A673 (cell line): Measurements from ENCODE around the gene LY6G5B. TPM values are rescaled to one million over a fixed set of nuclear protein-coding genes. Genes with fewer than 3 reads are reported as not detected.

Experiments used
- BruUV-seq: library from RNA; stranded (reverse); fragments of 400-500 nt; replicated peaks from 2 replicates; lab custom pipeline; 2021; lab: Mats Ljungman, UMichigan
- CTCF ChIA-PET: fragments of 300-600 bp; sonication (Branson Sonifier 250); formaldehyde crosslinking; loops from one replicate; lab custom pipeline; 2022; ENCODE audit warnings: antibody characterized with exemption; lab: Charles Lee
- POLR2A ChIA-PET: fragments of 300-600 bp; sonication (Branson Sonifier 250); formaldehyde crosslinking; loops from one replicate; lab custom pipeline; 2022; ENCODE audit warnings: antibody characterized with exemption; ENCODE audit not compliant: low non-redundant PET; lab: Charles Lee
- DNase-seq: peaks from one replicate; pipeline ENCODE4 v3.0.0-alpha.2; 2015; ENCODE audit warnings: low spot score
- H3K27ac ChIP-seq: fragments of 200-600 bp; sonication (generic); 2 replicates; pipeline ENCODE4 v1.5.1; 2016; ENCODE audit warnings: mixed run types, low read depth, mild to moderate bottlenecking, mixed read lengths, antibody characterized with exemption, low read length; ENCODE audit not compliant: poor library complexity, severe bottlenecking
- H3K27me3 ChIP-seq: fragments of 200-600 bp; sonication (generic); replicated peaks from 2 replicates; pipeline ENCODE4 v1.6.1; 2017; ENCODE audit warnings: mixed run types, low read depth, mild to moderate bottlenecking, mixed read lengths, antibody characterized with exemption, low read length; ENCODE audit not compliant: insufficient read depth, poor library complexity
- H3K36me3 ChIP-seq: fragments of 200-600 bp; sonication (generic); 2 replicates; pipeline ENCODE4 v1.6.1; 2016; ENCODE audit warnings: mixed run types, mild to moderate bottlenecking, mixed read lengths, antibody characterized with exemption, low read length; ENCODE audit not compliant: insufficient read depth, poor library complexity, severe bottlenecking
- H3K4me1 ChIP-seq: fragments of 200-600 bp; sonication (generic); 2 replicates; pipeline ENCODE4 v1.6.1; 2017; ENCODE audit warnings: mixed run types, mild to moderate bottlenecking, mixed read lengths, antibody characterized with exemption, low read length; ENCODE audit not compliant: insufficient read depth, poor library complexity, severe bottlenecking
- H3K4me3 ChIP-seq: fragments of 200-600 bp; sonication (generic); 2 replicates; pipeline ENCODE4 v1.5.1; 2016; ENCODE audit warnings: low read depth, mixed run types, mild to moderate bottlenecking, mixed read lengths, low read length; ENCODE audit not compliant: poor library complexity, severe bottlenecking
- H3K9me3 ChIP-seq: fragments of 200-600 bp; sonication (generic); 2 replicates; pipeline ENCODE4 v1.6.1; 2016; ENCODE audit warnings: mixed run types, low read depth, mild to moderate bottlenecking, mixed read lengths, antibody characterized with exemption, low read length; ENCODE audit not compliant: poor library complexity, severe bottlenecking
- EZH2 ChIP-seq: fragments of 200-600 bp; sonication (generic); IDR thresholded peaks from 2 replicates; pipeline ENCODE4 v1.6.1; 2017; ENCODE audit warnings: borderline replicate concordance, low read depth, mild to moderate bottlenecking, mixed read lengths, antibody characterized with exemption, low read length; ENCODE audit not compliant: poor library complexity, severe bottlenecking
- intact Hi-C: fragments of 100-400 bp; cut with micrococcal nuclease; formaldehyde crosslinking; loops from one replicate; pipeline ENCODE4 v1.10.0; 2022; ENCODE audit not compliant: unreplicated experiment
- total RNA-seq: library from RNA; stranded (reverse); gene quantifications from 2 replicates; pipeline ENCODE4 v1.2.3, GENCODE V29; 2021
- TF ChIP-seq, protein P1 (sequence below): fragments of 300-800, 200-600 bp; sonication (generic); conservative IDR thresholded peaks from 2 replicates; pipeline ENCODE4 v1.5.1; 2017; ENCODE audit warnings: low read depth, mild to moderate bottlenecking, antibody characterized with exemption, low read length, moderate library complexity, mixed read lengths

The LY6G5B gene
- total RNA-seq, 1 experiment from 2014 or later, result 18.9 TPM

DNA sequence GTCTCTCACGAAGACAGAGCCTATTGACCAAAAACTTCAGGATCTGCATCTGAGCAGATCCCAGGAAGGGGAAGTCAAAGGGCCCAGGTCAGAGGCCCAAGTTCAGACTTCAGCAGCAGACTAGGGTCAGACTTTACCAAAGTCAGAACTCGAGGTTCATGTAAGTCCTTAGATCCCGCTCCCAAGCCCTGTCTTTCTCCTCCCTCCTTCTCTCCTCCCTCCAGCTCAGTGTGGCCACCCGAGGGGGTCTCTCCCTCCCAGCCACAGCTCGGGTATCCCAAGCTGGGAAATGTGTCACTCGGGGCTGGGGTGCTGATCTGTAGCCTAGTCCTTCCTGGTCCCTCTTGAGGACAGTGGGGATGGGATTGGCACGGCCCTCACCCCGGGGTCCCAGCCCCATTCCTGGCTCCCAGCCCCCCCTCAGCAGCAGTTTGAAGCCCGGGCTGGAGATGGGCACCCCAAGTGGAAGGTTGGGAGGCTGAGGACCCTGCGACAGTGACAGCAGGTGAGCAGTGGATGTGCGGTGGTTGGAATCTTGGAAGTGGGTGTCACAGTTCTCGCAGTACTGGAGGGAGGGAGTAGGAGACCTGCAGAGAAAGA, 7.6 kb upstream of the LY6G5B start:
- intact Hi-C loops, result loop anchor here (5.0 kb wide), 1 partner anchor 40 kb away; the partner anchor contains the start of gene PRRC2A
- peaks cover 39% of the 10 kb centered on the region for H3K4me1 ChIP-seq

DNA sequence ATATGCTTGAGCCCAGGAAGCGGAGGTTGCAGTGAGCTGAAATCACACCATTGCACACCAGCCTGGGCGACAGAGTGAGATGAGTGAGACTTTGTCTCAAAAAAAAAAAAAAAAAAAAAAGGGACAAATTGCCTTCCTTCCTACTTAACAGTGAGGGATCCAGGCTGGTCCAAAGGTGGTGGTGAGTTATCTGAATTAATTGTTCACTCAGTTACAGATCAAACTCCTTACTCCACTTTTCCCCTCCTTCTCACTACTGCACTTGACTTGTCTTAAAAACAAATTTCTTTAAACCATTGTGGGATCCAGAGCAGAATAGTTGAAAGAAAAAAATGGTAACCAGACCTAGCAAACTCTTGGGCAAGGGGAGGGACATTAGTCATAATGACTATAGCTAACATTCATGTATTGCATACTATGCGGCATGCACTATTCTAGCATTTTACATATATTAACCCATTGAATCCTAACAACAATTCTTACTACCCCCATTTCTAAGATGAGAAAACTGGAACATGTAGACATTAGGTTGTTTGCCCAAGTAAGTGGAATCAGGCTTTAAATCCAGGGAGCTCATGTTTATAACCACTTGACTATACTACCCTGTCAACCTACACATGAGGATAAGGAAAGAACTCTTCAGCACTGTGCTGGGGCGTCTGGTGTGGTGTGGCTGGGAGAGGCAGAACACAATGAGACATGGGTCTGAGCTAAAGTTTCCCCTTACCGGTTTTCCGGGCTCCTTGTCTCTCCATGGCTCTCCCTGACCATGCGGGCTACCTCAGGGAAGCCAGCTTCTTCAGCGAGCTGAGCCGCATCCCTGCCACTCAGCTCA, 6.4 kb upstream of the LY6G5B start:
- ChIA-PET POLR2A (interaction anchor here (0.6 kb wide), 1 partner anchor 11 kb away, joined by 3 read pairs; the partner anchor contains the start of gene BAG6), CTCF (interaction anchor here (0.6 kb wide), 1 partner anchor 43 kb away, joined by 7 read pairs; the partner anchor contains the start of gene PRRC2A)
- Histone ChIP-seq H3K4me1 (peaks cover 32% of the 10 kb centered on the region), H3K9me3 (no peaks in the 10 kb centered on the region), H3K27me3 (no peaks in the 10 kb centered on the region), H3K27ac (peak overlapping the region; percentile 97), H3K36me3 (peaks cover 30% of the 10 kb centered on the region), H3K4me3 (peak overlapping the region; percentile 94)
- intact Hi-C loops, result loop anchor here (5.0 kb wide), 1 partner anchor 41 kb away; the partner anchor contains the start of gene PRRC2A
- DNase-seq, result no peak
- no TSS peak for BruUV-seq
- TF ChIP-seq EZH2, result no peak
- TF ChIP-seq, protein P1, sequence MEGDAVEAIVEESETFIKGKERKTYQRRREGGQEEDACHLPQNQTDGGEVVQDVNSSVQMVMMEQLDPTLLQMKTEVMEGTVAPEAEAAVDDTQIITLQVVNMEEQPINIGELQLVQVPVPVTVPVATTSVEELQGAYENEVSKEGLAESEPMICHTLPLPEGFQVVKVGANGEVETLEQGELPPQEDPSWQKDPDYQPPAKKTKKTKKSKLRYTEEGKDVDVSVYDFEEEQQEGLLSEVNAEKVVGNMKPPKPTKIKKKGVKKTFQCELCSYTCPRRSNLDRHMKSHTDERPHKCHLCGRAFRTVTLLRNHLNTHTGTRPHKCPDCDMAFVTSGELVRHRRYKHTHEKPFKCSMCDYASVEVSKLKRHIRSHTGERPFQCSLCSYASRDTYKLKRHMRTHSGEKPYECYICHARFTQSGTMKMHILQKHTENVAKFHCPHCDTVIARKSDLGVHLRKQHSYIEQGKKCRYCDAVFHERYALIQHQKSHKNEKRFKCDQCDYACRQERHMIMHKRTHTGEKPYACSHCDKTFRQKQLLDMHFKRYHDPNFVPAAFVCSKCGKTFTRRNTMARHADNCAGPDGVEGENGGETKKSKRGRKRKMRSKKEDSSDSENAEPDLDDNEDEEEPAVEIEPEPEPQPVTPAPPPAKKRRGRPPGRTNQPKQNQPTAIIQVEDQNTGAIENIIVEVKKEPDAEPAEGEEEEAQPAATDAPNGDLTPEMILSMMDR, result no peak

More for the DNA sequence above, 7.6 kb upstream of the LY6G5B start:
- H3K36me3 ChIP-seq, result peaks cover 19% of the 10 kb centered on the region
- no peak for DNase-seq
- H3K27me3 ChIP-seq, result no peaks in the 10 kb centered on the region
- BruUV-seq, result no TSS peak
- H3K27ac ChIP-seq, result no peak overlapping the region
- ChIA-PET POLR2A (no interaction called here), CTCF (interaction anchor here (0.6 kb wide), 1 partner anchor 42 kb away, joined by 7 read pairs; the partner anchor contains the start of gene PRRC2A)
- no peak overlapping the region for H3K4me3 ChIP-seq
- no peaks in the 10 kb centered on the region for H3K9me3 ChIP-seq
- TF ChIP-seq, protein P1, result no peak
- no peak for TF ChIP-seq EZH2

GRCh38 chr6:31663961-31664789, 5.6 kb upstream of the LY6G5B start:
- Histone ChIP-seq H3K9me3 (no peaks in the 10 kb centered on the region), H3K4me3 (peak overlapping the region; percentile 94), H3K4me1 (peaks cover 24% of the 10 kb centered on the region), H3K27ac (peak overlapping the region; percentile 97), H3K36me3 (peaks cover 39% of the 10 kb centered on the region), H3K27me3 (no peaks in the 10 kb centered on the region)
- CTCF ChIA-PET, result interaction anchor here (0.5 to 1.0 kb wide), 4 partner anchors 65 to 288 kb away, joined by 3 read pairs; no protein-coding TSS in a partner anchor
- intact Hi-C loops, result loop anchor here (2.0 to 5.0 kb wide), 3 partner anchors 42 to 171 kb away; partner anchors contain the start of gene PRRC2A
- TF ChIP-seq EZH2, result no peak
- POLR2A ChIA-PET, result interaction anchor here (0.5 to 0.7 kb wide), 3 partner anchors 12 to 234 kb away, joined by 3 to 6 read pairs (median 4); partner anchors contain the start of gene BAG6
- DNase-seq, result peak; percentile 83
- BruUV-seq, result TSS peak; percentile 65
